BE2C (cell line): ENCODE data around the gene CPXM2.

Source experiments
- DNase-seq: peaks from one replicate; pipeline ENCODE4 v3.0.0-alpha.2; 2020
- H3K27me3 ChIP-seq: fragments of 250-450 bp; sonication (Bioruptor Pico); 2 replicates; pipeline ENCODE4 v1.5.1; 2020; ENCODE audit warnings: mild to moderate bottlenecking
- H3K36me3 ChIP-seq: fragments of 250-450 bp; sonication (Bioruptor Pico); 2 replicates; pipeline ENCODE4 v1.5.1; 2020; ENCODE audit warnings: mild to moderate bottlenecking
- H3K4me1 ChIP-seq: fragments of 250-450 bp; sonication (Bioruptor Pico); 2 replicates; pipeline ENCODE4 v1.5.1; 2020
- H3K4me3 ChIP-seq: 2 replicates; pipeline ENCODE4 v1.5.1; 2011; ENCODE audit warnings: low read depth, low read length
- H3K9me3 ChIP-seq: fragments of 250-450 bp; sonication (Bioruptor Pico); 2 replicates; pipeline ENCODE4 v1.5.1; 2020
- TF ChIP-seq, protein P1 (sequence below): IDR thresholded peaks from 2 replicates; pipeline ENCODE4 v1.5.1; 2012; ENCODE audit warnings: mild to moderate bottlenecking, low read depth, low read length

CPXM2 gene

DNA sequence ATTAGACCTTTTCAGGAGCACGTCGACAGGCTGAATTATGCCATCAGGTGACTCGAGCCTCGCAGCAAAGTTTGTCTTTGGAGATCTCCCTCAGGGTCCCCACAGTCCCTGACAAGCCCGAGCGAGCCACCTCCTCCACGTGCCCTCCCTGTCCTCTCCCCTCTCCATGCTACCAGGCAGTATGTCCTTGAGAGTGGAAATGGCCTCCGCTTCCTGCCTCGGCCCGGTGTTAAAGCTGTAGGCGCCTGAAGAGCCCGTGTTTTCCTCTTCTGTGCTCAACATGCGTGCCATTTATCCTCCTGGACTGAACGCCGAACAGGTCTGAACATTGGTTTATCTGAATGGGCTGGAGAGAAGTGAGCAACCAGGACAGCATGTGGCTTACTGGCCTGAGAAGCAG is 142.9 kb downstream of the CPXM2 start:
- no peak overlapping the region for H3K4me3 ChIP-seq
- H3K36me3 ChIP-seq: no peaks in the 10 kb centered on the region
- DNase-seq: no peak
- H3K4me1 ChIP-seq: peaks cover 6% of the 10 kb centered on the region; the same call in 1 of the 2 replicates
- H3K9me3 ChIP-seq: no peaks in the 10 kb centered on the region
- TF ChIP-seq, protein P1, sequence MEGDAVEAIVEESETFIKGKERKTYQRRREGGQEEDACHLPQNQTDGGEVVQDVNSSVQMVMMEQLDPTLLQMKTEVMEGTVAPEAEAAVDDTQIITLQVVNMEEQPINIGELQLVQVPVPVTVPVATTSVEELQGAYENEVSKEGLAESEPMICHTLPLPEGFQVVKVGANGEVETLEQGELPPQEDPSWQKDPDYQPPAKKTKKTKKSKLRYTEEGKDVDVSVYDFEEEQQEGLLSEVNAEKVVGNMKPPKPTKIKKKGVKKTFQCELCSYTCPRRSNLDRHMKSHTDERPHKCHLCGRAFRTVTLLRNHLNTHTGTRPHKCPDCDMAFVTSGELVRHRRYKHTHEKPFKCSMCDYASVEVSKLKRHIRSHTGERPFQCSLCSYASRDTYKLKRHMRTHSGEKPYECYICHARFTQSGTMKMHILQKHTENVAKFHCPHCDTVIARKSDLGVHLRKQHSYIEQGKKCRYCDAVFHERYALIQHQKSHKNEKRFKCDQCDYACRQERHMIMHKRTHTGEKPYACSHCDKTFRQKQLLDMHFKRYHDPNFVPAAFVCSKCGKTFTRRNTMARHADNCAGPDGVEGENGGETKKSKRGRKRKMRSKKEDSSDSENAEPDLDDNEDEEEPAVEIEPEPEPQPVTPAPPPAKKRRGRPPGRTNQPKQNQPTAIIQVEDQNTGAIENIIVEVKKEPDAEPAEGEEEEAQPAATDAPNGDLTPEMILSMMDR: no peak
- no peaks in the 10 kb centered on the region for H3K27me3 ChIP-seq

DNA sequence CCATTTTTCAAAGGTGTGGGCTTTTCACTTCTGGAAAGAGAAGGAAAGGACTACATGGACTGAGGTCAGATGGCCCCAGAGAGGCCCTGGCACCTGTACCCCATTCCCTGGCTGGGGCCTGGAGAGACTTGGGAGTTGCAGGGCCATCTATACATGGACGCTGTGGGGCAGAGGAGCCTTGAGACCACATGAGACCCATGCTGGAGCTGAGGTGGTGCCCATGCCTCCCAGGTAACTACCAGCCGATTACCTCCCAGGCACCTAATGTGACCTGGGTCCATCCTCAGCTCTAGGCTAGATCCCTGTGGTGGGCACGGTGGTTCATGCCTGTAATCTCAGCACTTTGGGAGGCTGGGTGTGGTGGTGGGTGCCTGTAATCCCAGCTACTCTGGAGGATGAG is 144.2 kb downstream of the CPXM2 start:
- TF ChIP-seq, protein P1: no peak
- no peak for DNase-seq
- no peaks in the 10 kb centered on the region for H3K9me3 ChIP-seq
- no peaks in the 10 kb centered on the region for H3K36me3 ChIP-seq
- H3K27me3 ChIP-seq: no peaks in the 10 kb centered on the region
- peaks cover 14% of the 10 kb centered on the region; the same call in 1 of the 2 replicates for H3K4me1 ChIP-seq
- H3K4me3 ChIP-seq: no peak overlapping the region

DNA sequence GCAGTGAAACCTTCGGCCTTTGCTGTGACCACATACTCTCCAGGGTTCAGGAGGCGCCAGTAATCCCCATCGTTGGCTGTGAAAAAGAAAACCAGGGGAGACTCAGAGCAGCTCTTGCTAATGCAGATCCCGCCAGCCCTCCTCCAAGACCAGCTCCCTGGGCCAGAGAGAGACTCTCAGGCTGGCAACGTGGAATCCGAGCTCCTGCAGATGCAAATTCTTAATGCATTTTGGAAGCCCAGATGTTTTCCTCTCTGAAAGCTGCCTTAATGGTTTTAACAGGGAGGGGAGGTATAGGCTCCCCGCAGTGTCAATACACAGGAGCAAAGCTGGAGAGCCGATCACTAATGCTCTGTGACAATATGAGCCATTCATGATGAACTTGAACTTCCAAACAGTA is 144.7 kb downstream of the CPXM2 start:
- H3K9me3 ChIP-seq: no peaks in the 10 kb centered on the region
- no peaks in the 10 kb centered on the region for H3K36me3 ChIP-seq
- peaks cover 16% of the 10 kb centered on the region; the same call in 1 of the 2 replicates for H3K4me1 ChIP-seq
- no peak for DNase-seq
- no peak overlapping the region for H3K4me3 ChIP-seq
- TF ChIP-seq, protein P1: no peak
- no peaks in the 10 kb centered on the region for H3K27me3 ChIP-seq

DNA sequence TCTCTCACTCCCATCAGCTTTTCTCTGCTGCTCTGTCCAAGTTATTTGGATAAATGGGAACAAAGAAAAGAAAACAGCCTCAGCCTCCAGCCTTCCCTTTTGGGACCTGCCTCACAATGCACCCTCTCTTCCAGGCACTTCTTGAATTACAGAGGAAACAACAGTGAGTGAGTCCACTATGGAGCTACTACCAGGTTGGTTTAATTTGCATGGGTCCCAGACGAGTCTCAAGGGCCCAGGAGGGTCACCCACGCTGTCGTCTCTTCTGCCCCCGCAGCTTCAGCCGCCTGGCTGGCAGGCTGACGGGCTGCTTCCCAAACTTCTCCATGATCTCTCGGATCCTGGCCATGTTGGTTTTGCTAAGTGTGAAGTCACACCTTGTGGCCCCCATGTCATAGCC is 145.1 kb downstream of the CPXM2 start:
- peaks cover 18% of the 10 kb centered on the region; the same call in 1 of the 2 replicates for H3K4me1 ChIP-seq
- no peaks in the 10 kb centered on the region for H3K9me3 ChIP-seq
- no peaks in the 10 kb centered on the region for H3K27me3 ChIP-seq
- DNase-seq: no peak
- TF ChIP-seq, protein P1: no peak
- no peak overlapping the region for H3K4me3 ChIP-seq
- H3K36me3 ChIP-seq: no peaks in the 10 kb centered on the region

DNA sequence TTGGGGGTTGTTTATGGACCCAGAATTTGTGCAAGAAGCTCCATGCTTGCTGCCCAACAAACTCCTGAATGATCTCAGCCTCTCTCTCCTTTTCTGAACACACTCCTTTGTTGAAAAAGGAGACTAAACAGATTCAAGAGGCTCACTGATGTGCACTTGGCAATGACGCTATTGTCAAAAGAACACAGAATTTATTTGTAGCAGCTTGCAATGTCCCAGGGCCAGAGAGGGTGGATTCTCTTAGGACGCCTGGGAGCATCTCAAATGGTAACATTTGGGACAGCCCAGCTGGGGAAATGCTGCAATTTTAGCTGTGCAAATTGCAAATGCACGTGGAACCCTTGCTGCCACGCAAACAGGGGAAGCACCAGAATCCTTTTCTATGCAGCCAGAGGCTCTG is 145.5 kb downstream of the CPXM2 start:
- Histone ChIP-seq H3K27me3 (no peaks in the 10 kb centered on the region), H3K4me1 (peaks cover 18% of the 10 kb centered on the region; the same call in 1 of the 2 replicates), H3K9me3 (no peaks in the 10 kb centered on the region), H3K4me3 (no peak overlapping the region), H3K36me3 (no peaks in the 10 kb centered on the region)
- DNase-seq: no peak
- TF ChIP-seq, protein P1: no peak

DNA sequence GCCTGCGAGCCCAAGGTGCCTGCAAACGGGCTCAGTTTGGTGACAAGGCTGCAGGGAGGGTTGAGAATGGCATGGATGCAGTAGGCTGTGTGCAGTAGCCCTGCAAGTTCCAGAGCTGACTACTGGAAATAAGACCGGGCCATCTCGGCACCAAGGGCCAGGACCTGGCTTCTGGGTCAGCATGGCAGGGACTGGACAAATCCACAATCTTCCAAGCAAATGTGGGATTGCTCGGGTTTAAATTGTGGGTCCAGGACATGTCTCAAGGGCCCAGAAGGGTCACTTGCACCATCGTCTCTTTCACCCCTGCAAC is 147.4 kb downstream of the CPXM2 start:
- no peaks in the 10 kb centered on the region for H3K9me3 ChIP-seq
- H3K4me3 ChIP-seq: no peak overlapping the region
- DNase-seq: no peak
- peaks cover 18% of the 10 kb centered on the region; the same call in 1 of the 2 replicates for H3K4me1 ChIP-seq
- TF ChIP-seq, protein P1: no peak
- no peaks in the 10 kb centered on the region for H3K27me3 ChIP-seq
- no peaks in the 10 kb centered on the region for H3K36me3 ChIP-seq
